ENCODE measurements around the gene CD22. TPM values are rescaled to one million over a fixed set of nuclear protein-coding genes. Genes with fewer than 3 reads are reported as not detected.

Gene CD22
- total and polyA plus RNA-seq, 4 donors, result 9.4 to 39.4 (median 18.9) TPM

- H3K27ac ChIP-seq (ENCODE audit: low read depth, low read length), result no peak overlapping the region
- H3K4me3 ChIP-seq (ENCODE audit: low read depth, low read length), result no peak overlapping the region
- no peaks in the 10 kb centered on the region for H3K9me3 ChIP-seq (ENCODE audit: control insufficient read depth, insufficient read depth, low read length)
- 78% methylated on average over 8 of the region's 12 CpGs for WGBS (ENCODE audit: insufficient coverage)
- DNase-seq (ENCODE audit: low read depth in 4 of 6, low spot score in 6 of 6), result peak in 1 of 6 donors; percentile 17
- peaks cover 17% of the 10 kb centered on the region for H3K4me1 ChIP-seq (ENCODE audit: control insufficient read depth, insufficient read depth, low read length)
- no peaks in the 10 kb centered on the region for H3K27me3 ChIP-seq (ENCODE audit: control insufficient read depth, insufficient read depth, low read length)
- H3K36me3 ChIP-seq (ENCODE audit: control insufficient read depth, insufficient read depth, low read length), result no peaks in the 10 kb centered on the region
Observed at GRCh38 chr19:35320065-35320713, 8.8 kb upstream of the CD22 start.

GRCh38 chr19:35321291-35321690 lies 7.7 kb upstream of the CD22 start:
- Histone ChIP-seq H3K4me1 (ENCODE audit: control insufficient read depth, insufficient read depth, low read length) (peaks cover 17% of the 10 kb centered on the region), H3K9me3 (ENCODE audit: control insufficient read depth, insufficient read depth, low read length) (no peaks in the 10 kb centered on the region), H3K27ac (ENCODE audit: low read depth, low read length) (no peak overlapping the region), H3K27me3 (ENCODE audit: control insufficient read depth, insufficient read depth, low read length) (no peaks in the 10 kb centered on the region), H3K4me3 (ENCODE audit: low read depth, low read length) (no peak overlapping the region), H3K36me3 (ENCODE audit: control insufficient read depth, insufficient read depth, low read length) (no peaks in the 10 kb centered on the region)
- DNase-seq (ENCODE audit: low read depth in 4 of 6, low spot score in 6 of 6), result no peak
- WGBS (ENCODE audit: insufficient coverage), result no CpG with 5 or more reads among the region's 2 CpGs

DNA sequence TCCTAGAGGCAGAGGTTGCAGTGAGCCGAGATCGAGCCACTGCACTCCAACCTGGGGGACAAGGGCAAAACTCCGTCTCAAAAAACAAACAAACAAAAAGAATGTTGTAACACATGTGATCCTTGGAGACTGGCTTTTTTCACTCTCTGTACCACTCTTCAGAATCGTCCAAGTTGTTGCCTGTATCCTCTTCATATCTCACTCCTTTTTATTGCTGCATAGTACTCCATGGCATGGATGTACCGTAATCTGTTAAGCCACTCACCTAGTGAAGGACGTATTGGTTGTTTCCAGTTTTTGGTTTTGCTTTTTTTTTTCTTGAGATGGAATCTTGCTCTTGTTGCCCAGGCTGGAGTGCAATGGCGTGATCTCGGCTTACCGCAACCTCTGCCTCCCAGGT lies 7.0 kb upstream of the CD22 start:
- no peaks in the 10 kb centered on the region for H3K27me3 ChIP-seq (ENCODE audit: control insufficient read depth, insufficient read depth, low read length)
- 90% methylated on average over 3 of the region's 9 CpGs for WGBS (ENCODE audit: insufficient coverage)
- H3K27ac ChIP-seq (ENCODE audit: low read depth, low read length), result no peak overlapping the region
- peaks cover 17% of the 10 kb centered on the region for H3K4me1 ChIP-seq (ENCODE audit: control insufficient read depth, insufficient read depth, low read length)
- H3K36me3 ChIP-seq (ENCODE audit: control insufficient read depth, insufficient read depth, low read length), result no peaks in the 10 kb centered on the region
- DNase-seq (ENCODE audit: low read depth in 4 of 6, low spot score in 6 of 6), result no peak
- H3K9me3 ChIP-seq (ENCODE audit: control insufficient read depth, insufficient read depth, low read length), result no peaks in the 10 kb centered on the region
- H3K4me3 ChIP-seq (ENCODE audit: low read depth, low read length), result no peak overlapping the region

DNA sequence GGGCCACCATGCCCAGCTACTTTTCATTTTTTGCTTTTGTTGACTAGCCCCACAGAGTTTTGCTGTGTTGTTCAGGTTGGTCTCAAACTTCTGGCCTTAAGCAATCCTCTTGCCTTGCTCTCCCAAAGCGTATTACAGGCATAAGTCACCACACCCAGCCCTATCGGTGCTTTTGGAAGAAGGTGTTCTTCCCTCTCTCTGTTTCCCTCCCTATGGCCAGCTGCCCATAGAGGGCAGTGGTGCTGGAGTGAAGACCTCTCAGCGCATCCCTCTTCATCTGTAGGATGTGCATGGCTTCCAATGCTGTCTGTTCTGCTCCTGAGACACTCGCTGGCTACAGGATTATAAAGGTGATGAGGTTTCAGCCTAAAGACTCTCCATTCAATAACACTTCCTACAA lies 1.3 kb upstream of the CD22 start:
- Histone ChIP-seq H3K4me1 (ENCODE audit: control insufficient read depth, insufficient read depth, low read length) (no peaks in the 10 kb centered on the region), H3K9me3 (ENCODE audit: control insufficient read depth, insufficient read depth, low read length) (no peaks in the 10 kb centered on the region), H3K4me3 (ENCODE audit: low read depth, low read length) (no peak overlapping the region), H3K36me3 (ENCODE audit: control insufficient read depth, insufficient read depth, low read length) (no peaks in the 10 kb centered on the region), H3K27me3 (ENCODE audit: control insufficient read depth, insufficient read depth, low read length) (no peaks in the 10 kb centered on the region), H3K27ac (ENCODE audit: low read depth, low read length) (no peak overlapping the region)
- no peak for DNase-seq (ENCODE audit: low read depth in 4 of 6, low spot score in 6 of 6)
- no CpG with 5 or more reads among the region's 4 CpGs for WGBS (ENCODE audit: insufficient coverage)

DNA sequence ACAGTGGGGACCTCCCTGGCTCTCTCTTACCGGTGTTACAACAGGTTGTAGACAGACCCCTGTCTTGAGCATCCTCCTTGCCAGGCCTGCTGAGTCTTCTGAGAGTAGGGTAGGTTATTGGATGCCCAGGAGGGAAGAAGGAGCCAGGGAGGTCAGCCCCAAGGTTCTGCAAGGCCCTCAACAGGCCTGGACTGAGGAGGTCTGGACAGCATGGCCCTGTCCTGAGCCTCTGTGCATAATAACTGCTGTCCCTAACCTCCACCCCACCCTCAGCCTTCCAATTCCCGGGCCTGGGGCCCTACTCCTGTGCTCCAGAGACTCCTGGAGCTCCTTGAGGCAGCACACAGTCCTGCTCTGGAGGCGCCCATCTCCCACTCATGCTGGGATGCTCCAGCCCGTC lies 336 bp downstream of the CD22 start:
- Histone ChIP-seq H3K36me3 (ENCODE audit: control insufficient read depth, insufficient read depth, low read length) (no peaks in the 10 kb centered on the region), H3K4me3 (ENCODE audit: low read depth, low read length) (no peak overlapping the region), H3K4me1 (ENCODE audit: control insufficient read depth, insufficient read depth, low read length) (no peaks in the 10 kb centered on the region), H3K9me3 (ENCODE audit: control insufficient read depth, insufficient read depth, low read length) (no peaks in the 10 kb centered on the region), H3K27me3 (ENCODE audit: control insufficient read depth, insufficient read depth, low read length) (no peaks in the 10 kb centered on the region), H3K27ac (ENCODE audit: low read depth, low read length) (no peak overlapping the region)
- WGBS (ENCODE audit: insufficient coverage), result 82% methylated on average over 4 of the region's 4 CpGs
- DNase-seq (ENCODE audit: low read depth in 4 of 6, low spot score in 6 of 6), result no peak

- Histone ChIP-seq H3K9me3 (ENCODE audit: control insufficient read depth, insufficient read depth, low read length) (no peaks in the 10 kb centered on the region), H3K27ac (ENCODE audit: low read depth, low read length) (no peak overlapping the region), H3K27me3 (ENCODE audit: control insufficient read depth, insufficient read depth, low read length) (no peaks in the 10 kb centered on the region), H3K36me3 (ENCODE audit: control insufficient read depth, insufficient read depth, low read length) (no peaks in the 10 kb centered on the region), H3K4me1 (ENCODE audit: control insufficient read depth, insufficient read depth, low read length) (no peaks in the 10 kb centered on the region), H3K4me3 (ENCODE audit: low read depth, low read length) (no peak overlapping the region)
- DNase-seq (ENCODE audit: low read depth in 4 of 6, low spot score in 6 of 6), result no peak
- WGBS (ENCODE audit: insufficient coverage), result 67% methylated on average over 4 of the region's 7 CpGs
Observed at GRCh38 chr19:35330475-35330874, 1.5 kb downstream of the CD22 start.

- Histone ChIP-seq H3K4me3 (ENCODE audit: low read depth, low read length) (no peak overlapping the region), H3K27ac (ENCODE audit: low read depth, low read length) (no peak overlapping the region), H3K36me3 (ENCODE audit: control insufficient read depth, insufficient read depth, low read length) (no peaks in the 10 kb centered on the region), H3K27me3 (ENCODE audit: control insufficient read depth, insufficient read depth, low read length) (no peaks in the 10 kb centered on the region), H3K9me3 (ENCODE audit: control insufficient read depth, insufficient read depth, low read length) (no peaks in the 10 kb centered on the region), H3K4me1 (ENCODE audit: control insufficient read depth, insufficient read depth, low read length) (no peaks in the 10 kb centered on the region)
- DNase-seq (ENCODE audit: low read depth in 4 of 6, low spot score in 6 of 6), result no peak
- WGBS (ENCODE audit: insufficient coverage), result 77% methylated on average over 9 of the region's 14 CpGs
Observed at GRCh38 chr19:35331551-35332214, 2.7 kb downstream of the CD22 start.

- Histone ChIP-seq H3K9me3 (ENCODE audit: control insufficient read depth, insufficient read depth, low read length) (no peaks in the 10 kb centered on the region), H3K4me1 (ENCODE audit: control insufficient read depth, insufficient read depth, low read length) (no peaks in the 10 kb centered on the region), H3K4me3 (ENCODE audit: low read depth, low read length) (no peak overlapping the region), H3K27me3 (ENCODE audit: control insufficient read depth, insufficient read depth, low read length) (no peaks in the 10 kb centered on the region), H3K27ac (ENCODE audit: low read depth, low read length) (no peak overlapping the region), H3K36me3 (ENCODE audit: control insufficient read depth, insufficient read depth, low read length) (no peaks in the 10 kb centered on the region)
- 93% methylated on average over 12 of the region's 12 CpGs for WGBS (ENCODE audit: insufficient coverage)
- DNase-seq (ENCODE audit: low read depth in 4 of 6, low spot score in 6 of 6), result no peak
Observed at GRCh38 chr19:35332817-35333216, 3.8 kb downstream of the CD22 start.

- no peak overlapping the region for H3K4me3 ChIP-seq (ENCODE audit: low read depth, low read length)
- no peaks in the 10 kb centered on the region for H3K4me1 ChIP-seq (ENCODE audit: control insufficient read depth, insufficient read depth, low read length)
- H3K27ac ChIP-seq (ENCODE audit: low read depth, low read length), result no peak overlapping the region
- no peaks in the 10 kb centered on the region for H3K9me3 ChIP-seq (ENCODE audit: control insufficient read depth, insufficient read depth, low read length)
- 81% methylated on average over 7 of the region's 10 CpGs for WGBS (ENCODE audit: insufficient coverage)
- no peaks in the 10 kb centered on the region for H3K27me3 ChIP-seq (ENCODE audit: control insufficient read depth, insufficient read depth, low read length)
- H3K36me3 ChIP-seq (ENCODE audit: control insufficient read depth, insufficient read depth, low read length), result no peaks in the 10 kb centered on the region
- DNase-seq (ENCODE audit: low read depth in 4 of 6, low spot score in 6 of 6), result no peak
Observed at GRCh38 chr19:35334144-35334753, 5.3 kb downstream of the CD22 start.
